MCF 10A (cell line): ENCODE measurements around the gene MIEF2. TPM values are rescaled to one million over a fixed set of nuclear protein-coding genes. Genes with fewer than 3 reads are reported as not detected.

Experiments used
- BruUV-seq: library from RNA; stranded (reverse); fragments of 400-500 nt; replicated peaks from 2 replicates; lab custom pipeline; 2021; lab: Mats Ljungman, UMichigan
- CTCF ChIA-PET: fragments of 300-600 bp; sonication (Branson Sonifier 250); formaldehyde crosslinking; extraction: SDS; loops from one replicate; lab custom pipeline; 2021; ENCODE audit warnings: antibody characterized with exemption, inconsistent platforms; lab: Yijun Ruan, JAX
- POLR2A ChIA-PET: fragments of 300-600, 350-650 bp; sonication (Branson Sonifier 250); formaldehyde crosslinking; extraction: SDS; loops from one replicate; lab custom pipeline; 2020; ENCODE audit warnings: antibody characterized with exemption, inconsistent platforms; lab: Yijun Ruan, JAX
- DNase-seq: peaks from one replicate; pipeline ENCODE4 v3.0.0-alpha.2; 2018; ENCODE audit not compliant: unreplicated experiment
- H3K27ac Mint-ChIP-seq: one replicate; pipeline ENCODE4 v1.8.0; 2022; ENCODE audit warnings: mild to moderate bottlenecking, low read depth, mixed read lengths; ENCODE audit not compliant: unreplicated experiment
- H3K27me3 Mint-ChIP-seq: one replicate; pipeline ENCODE4 v1.8.0; 2022; ENCODE audit warnings: mixed read lengths; ENCODE audit not compliant: insufficient read depth, unreplicated experiment
- H3K36me3 Mint-ChIP-seq: one replicate; pipeline ENCODE4 v1.8.0; 2022; ENCODE audit warnings: mild to moderate bottlenecking, moderate library complexity, mixed read lengths; ENCODE audit not compliant: insufficient read depth, unreplicated experiment
- H3K4me1 Mint-ChIP-seq: one replicate; pipeline ENCODE4 v1.8.0; 2022; ENCODE audit warnings: mixed read lengths; ENCODE audit not compliant: insufficient read depth, unreplicated experiment
- H3K4me3 Mint-ChIP-seq: one replicate; pipeline ENCODE4 v1.8.0; 2022; ENCODE audit warnings: mild to moderate bottlenecking, moderate library complexity, mixed read lengths; ENCODE audit not compliant: unreplicated experiment
- H3K9me3 Mint-ChIP-seq: one replicate; pipeline ENCODE4 v1.8.0; 2022; ENCODE audit warnings: mixed read lengths; ENCODE audit not compliant: unreplicated experiment
- CTCF ChIP-seq: fragments of 200-600 bp; IDR thresholded peaks from one replicate; pipeline ENCODE4 v1.8.0; 2022; ENCODE audit warnings: antibody characterized with exemption, mild to moderate bottlenecking; ENCODE audit not compliant: unreplicated experiment
- intact Hi-C: fragments of 100-400 bp; cut with micrococcal nuclease; formaldehyde crosslinking; loops from 2 replicates; pipeline ENCODE4 v1.14.1; 2022
- total RNA-seq: library from RNA; stranded (reverse); gene quantifications from 2 replicates; pipeline ENCODE4 v1.2.3, GENCODE V29; 2022

The MIEF2 gene
- total RNA-seq, 1 experiment from 2014 or later, result 12.1 TPM

DNA sequence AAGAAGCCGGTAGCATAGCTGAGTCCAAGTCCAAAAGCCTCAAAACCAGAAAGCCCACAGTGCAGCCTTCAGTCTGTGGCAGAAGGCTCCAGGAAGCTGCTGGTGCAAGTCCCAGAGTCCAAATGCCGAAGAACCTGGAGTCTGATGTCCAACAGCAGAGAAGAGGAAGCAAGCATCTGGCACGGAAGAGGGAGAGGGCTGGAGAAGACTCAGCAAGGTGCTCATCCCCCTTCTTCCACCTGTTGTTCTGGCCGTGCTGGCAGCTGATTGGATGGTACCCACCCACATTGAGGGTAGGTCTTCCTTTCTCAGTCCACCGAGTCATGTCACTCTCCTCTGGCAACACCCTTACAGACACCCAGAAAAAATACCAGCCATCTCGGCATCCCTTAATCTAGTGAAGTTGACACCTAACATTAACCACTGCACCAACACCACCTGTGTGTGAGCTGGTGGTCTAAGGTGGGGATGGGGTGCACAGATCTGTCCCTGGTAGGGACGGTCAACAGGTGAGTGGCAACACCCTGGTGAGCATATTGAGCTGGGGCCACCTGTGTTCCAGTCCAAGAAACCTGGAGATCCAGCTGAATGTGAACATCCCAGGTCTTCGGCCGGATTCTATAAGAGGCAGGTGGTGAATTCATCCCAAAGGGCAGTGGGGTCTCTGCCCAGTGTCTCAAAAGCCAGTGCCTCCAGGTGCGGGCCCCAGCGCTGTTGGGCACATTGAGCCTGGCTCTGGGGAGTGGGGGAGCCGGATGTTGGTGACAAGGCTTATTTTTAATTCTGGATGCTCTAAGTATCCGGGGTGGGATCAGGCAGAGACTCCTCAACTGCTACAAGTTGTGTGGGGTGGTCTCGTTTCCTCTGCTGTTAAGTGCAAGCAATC, 9.8 kb downstream of the MIEF2 start:
- BruUV-seq, result no TSS peak
- TF ChIP-seq CTCF, result no peak
- Mint-ChIP-seq H3K27me3 (no peaks in the 10 kb centered on the region), H3K9me3 (no peaks in the 10 kb centered on the region), H3K4me1 (no peaks in the 10 kb centered on the region), H3K4me3 (no peak overlapping the region), H3K27ac (no peak overlapping the region), H3K36me3 (peaks cover 26% of the 10 kb centered on the region)
- intact Hi-C loops, result no loop called here
- ChIA-PET POLR2A (interaction anchor here (0.7 to 1.0 kb wide), 2 partner anchors 35 to 42 kb away, joined by 3 read pairs; no protein-coding TSS in a partner anchor), CTCF (no interaction called here)
- no peak for DNase-seq

- TF ChIP-seq CTCF, result no peak
- DNase-seq, result no peak
- Mint-ChIP-seq H3K27ac (no peak overlapping the region), H3K9me3 (no peaks in the 10 kb centered on the region), H3K36me3 (peaks cover 70% of the 10 kb centered on the region), H3K27me3 (no peaks in the 10 kb centered on the region), H3K4me3 (no peak overlapping the region), H3K4me1 (no peaks in the 10 kb centered on the region)
- ChIA-PET CTCF (no interaction called here), POLR2A (no interaction called here)
- intact Hi-C loops, result no loop called here
- no TSS peak for BruUV-seq
Measured at GRCh38 chr17:18277076-18277475, 16.6 kb downstream of the MIEF2 start.

DNA sequence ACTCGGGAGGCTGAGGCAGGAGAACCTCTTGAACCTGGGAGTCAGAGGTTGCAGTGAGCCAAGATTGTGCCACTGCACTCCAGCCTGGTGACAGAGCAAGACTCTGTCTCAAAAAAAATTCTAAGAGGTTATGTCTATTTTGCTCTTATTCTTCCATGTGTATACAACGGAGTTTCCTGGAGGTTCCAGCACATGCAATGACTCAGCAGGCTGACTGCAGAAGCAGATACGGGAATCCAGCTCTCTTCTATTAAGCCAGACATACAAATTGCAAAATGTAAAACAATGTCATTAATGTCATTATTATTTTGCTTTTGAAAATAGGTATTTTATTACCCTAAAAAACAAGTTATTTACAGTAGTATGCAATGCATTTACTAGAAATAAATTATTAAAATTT, 18.4 kb downstream of the MIEF2 start:
- Mint-ChIP-seq H3K4me1 (no peaks in the 10 kb centered on the region), H3K9me3 (no peaks in the 10 kb centered on the region), H3K27me3 (no peaks in the 10 kb centered on the region), H3K4me3 (no peak overlapping the region), H3K36me3 (peaks cover 83% of the 10 kb centered on the region), H3K27ac (no peak overlapping the region)
- intact Hi-C loops, result no loop called here
- TF ChIP-seq CTCF, result no peak
- POLR2A ChIA-PET, result no interaction called here
- no peak for DNase-seq
- no TSS peak for BruUV-seq
- CTCF ChIA-PET, result interaction anchor here (1.1 kb wide), 1 partner anchor 30 kb away, joined by 3 read pairs; no protein-coding TSS in a partner anchor

DNA sequence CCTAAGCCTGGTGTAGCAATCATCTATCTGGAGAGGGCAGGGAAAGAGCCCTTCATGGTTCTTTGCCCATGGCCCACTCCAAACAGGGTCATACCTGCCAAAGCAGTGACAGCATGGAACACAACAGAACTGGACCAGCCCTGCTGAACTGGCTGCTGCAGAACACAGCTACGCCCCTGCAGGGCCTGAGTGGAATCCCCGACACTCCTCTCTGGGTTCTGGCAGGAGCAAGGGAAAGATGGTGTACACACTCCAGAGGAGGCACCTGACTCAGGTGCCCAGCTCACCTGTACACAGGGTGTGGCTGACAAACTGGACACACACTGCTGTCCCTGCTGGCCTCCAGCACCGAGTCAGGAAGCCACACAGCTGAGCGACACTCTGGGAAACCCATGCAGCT, 19.8 kb downstream of the MIEF2 start:
- POLR2A ChIA-PET, result no interaction called here
- no peak overlapping the region for H3K4me3 Mint-ChIP-seq
- H3K36me3 Mint-ChIP-seq, result peaks cover 82% of the 10 kb centered on the region
- CTCF ChIA-PET, result no interaction called here
- TF ChIP-seq CTCF, result no peak
- H3K4me1 Mint-ChIP-seq, result no peaks in the 10 kb centered on the region
- BruUV-seq, result no TSS peak
- H3K27ac Mint-ChIP-seq, result no peak overlapping the region
- H3K9me3 Mint-ChIP-seq, result no peaks in the 10 kb centered on the region
- DNase-seq, result no peak
- intact Hi-C loops, result no loop called here
- H3K27me3 Mint-ChIP-seq, result no peaks in the 10 kb centered on the region
